ENCODE results near the gene STMN3.
"Not testable (repeated sequence)": the region's sequence is repeated elsewhere in the genome, so short reads cannot be mapped to it uniquely, and the experiment has no call there.

Gene STMN3

GRCh38 chr20:63663332-63664066 lies 10.3 kb upstream of the STMN3 start:
- H3K9ac ChIP-seq (ENCODE audit: low read length) = no peak overlapping the region
- H3K4me3 ChIP-seq (ENCODE audit: low read length) = no peak overlapping the region
- H3K27me3 ChIP-seq (ENCODE audit: control insufficient read depth, insufficient read depth, low read length) = no peaks in the 10 kb centered on the region
- peaks cover 7% of the 10 kb centered on the region for H3K4me1 ChIP-seq (ENCODE audit: control insufficient read depth, insufficient read depth, low read length)
- H3K36me3 ChIP-seq (ENCODE audit: control insufficient read depth, insufficient read depth, low read length) = peaks cover 15% of the 10 kb centered on the region
- H3K27ac ChIP-seq (ENCODE audit: low read depth, low read length) = no peak overlapping the region

GRCh38 chr20:63662813-63663189 lies 9.6 kb upstream of the STMN3 start:
- no peak overlapping the region for H3K9ac ChIP-seq (ENCODE audit: low read length)
- no peak overlapping the region for H3K4me3 ChIP-seq (ENCODE audit: low read length)
- H3K4me1 ChIP-seq (ENCODE audit: control insufficient read depth, insufficient read depth, low read length) = peaks cover 7% of the 10 kb centered on the region
- no peak overlapping the region for H3K27ac ChIP-seq (ENCODE audit: low read depth, low read length)
- H3K36me3 ChIP-seq (ENCODE audit: control insufficient read depth, insufficient read depth, low read length) = peaks cover 15% of the 10 kb centered on the region
- no peaks in the 10 kb centered on the region for H3K27me3 ChIP-seq (ENCODE audit: control insufficient read depth, insufficient read depth, low read length)

GRCh38 chr20:63661959-63662812 lies 9.0 kb upstream of the STMN3 start:
- Histone ChIP-seq H3K4me3 (ENCODE audit: low read length) (no peak overlapping the region), H3K9ac (ENCODE audit: low read length) (no peak overlapping the region), H3K36me3 (ENCODE audit: control insufficient read depth, insufficient read depth, low read length) (peaks cover 12% of the 10 kb centered on the region), H3K27me3 (ENCODE audit: control insufficient read depth, insufficient read depth, low read length) (no peaks in the 10 kb centered on the region), H3K27ac (ENCODE audit: low read depth, low read length) (no peak overlapping the region), H3K4me1 (ENCODE audit: control insufficient read depth, insufficient read depth, low read length) (peaks cover 11% of the 10 kb centered on the region)

- H3K27ac ChIP-seq (ENCODE audit: low read depth, low read length) = no peak overlapping the region
- H3K9ac ChIP-seq (ENCODE audit: low read length) = no peak overlapping the region
- H3K36me3 ChIP-seq (ENCODE audit: control insufficient read depth, insufficient read depth, low read length) = peaks cover 11% of the 10 kb centered on the region
- peaks cover 14% of the 10 kb centered on the region for H3K4me1 ChIP-seq (ENCODE audit: control insufficient read depth, insufficient read depth, low read length)
- no peak overlapping the region for H3K4me3 ChIP-seq (ENCODE audit: low read length)
- H3K27me3 ChIP-seq (ENCODE audit: control insufficient read depth, insufficient read depth, low read length) = no peaks in the 10 kb centered on the region
Observed at GRCh38 chr20:63661108-63661507, 7.9 kb upstream of the STMN3 start.

- peaks cover 14% of the 10 kb centered on the region for H3K4me1 ChIP-seq (ENCODE audit: control insufficient read depth, insufficient read depth, low read length)
- no peaks in the 10 kb centered on the region for H3K27me3 ChIP-seq (ENCODE audit: control insufficient read depth, insufficient read depth, low read length)
- H3K27ac ChIP-seq (ENCODE audit: low read depth, low read length) = no peak overlapping the region
- H3K36me3 ChIP-seq (ENCODE audit: control insufficient read depth, insufficient read depth, low read length) = peaks cover 11% of the 10 kb centered on the region
- no peak overlapping the region for H3K9ac ChIP-seq (ENCODE audit: low read length)
- no peak overlapping the region for H3K4me3 ChIP-seq (ENCODE audit: low read length)
Observed at GRCh38 chr20:63660622-63661021, 7.4 kb upstream of the STMN3 start.

- H3K27ac ChIP-seq (ENCODE audit: low read depth, low read length); H3K9ac ChIP-seq (ENCODE audit: low read length): not testable (repeated sequence)
- H3K36me3 ChIP-seq (ENCODE audit: control insufficient read depth, insufficient read depth, low read length) = peaks cover 11% of the 10 kb centered on the region
Observed at GRCh38 chr20:63660174-63660573, 7.0 kb upstream of the STMN3 start.

GRCh38 chr20:63659370-63659769 lies 6.1 kb upstream of the STMN3 start:
- peaks cover 11% of the 10 kb centered on the region for H3K36me3 ChIP-seq (ENCODE audit: control insufficient read depth, insufficient read depth, low read length)
- no peak overlapping the region for H3K9ac ChIP-seq (ENCODE audit: low read length)
- H3K27me3 ChIP-seq (ENCODE audit: control insufficient read depth, insufficient read depth, low read length) = peaks cover 2% of the 10 kb centered on the region
- peaks cover 14% of the 10 kb centered on the region for H3K4me1 ChIP-seq (ENCODE audit: control insufficient read depth, insufficient read depth, low read length)
- H3K4me3 ChIP-seq (ENCODE audit: low read length) = peak overlapping the region; percentile 85
- H3K27ac ChIP-seq (ENCODE audit: low read depth, low read length) = peak overlapping the region; percentile 85

More at GRCh38 chr20:63660174-63660573, 7.0 kb upstream of the STMN3 start:
- H3K4me3 ChIP-seq (ENCODE audit: low read length); H3K27me3 ChIP-seq (ENCODE audit: control insufficient read depth, insufficient read depth, low read length): not testable (repeated sequence)
- H3K4me1 ChIP-seq (ENCODE audit: control insufficient read depth, insufficient read depth, low read length) = peaks cover 14% of the 10 kb centered on the region

GRCh38 chr20:63658749-63659187 lies 5.5 kb upstream of the STMN3 start:
- no peak overlapping the region for H3K9ac ChIP-seq (ENCODE audit: low read length)
- H3K4me3 ChIP-seq (ENCODE audit: low read length) = peak overlapping the region; percentile 85
- peaks cover 8% of the 10 kb centered on the region for H3K36me3 ChIP-seq (ENCODE audit: control insufficient read depth, insufficient read depth, low read length)
- H3K27ac ChIP-seq (ENCODE audit: low read depth, low read length) = peak overlapping the region; percentile 85
- peaks cover 18% of the 10 kb centered on the region for H3K4me1 ChIP-seq (ENCODE audit: control insufficient read depth, insufficient read depth, low read length)
- H3K27me3 ChIP-seq (ENCODE audit: control insufficient read depth, insufficient read depth, low read length) = peaks cover 2% of the 10 kb centered on the region

GRCh38 chr20:63657937-63658748 lies 4.9 kb upstream of the STMN3 start, which contains the start of gene RTEL1:
TSS of gene RTEL1 (plus strand) at chr20:63658312. CDS start at chr20:63659403, 1,091 bp downstream.
- H3K4me3 ChIP-seq (ENCODE audit: low read length) = peak within 1 kb of the TSS; percentile 85
- peak within 1 kb of the TSS; percentile 59 for H3K9ac ChIP-seq (ENCODE audit: low read length)

GRCh38 chr20:63657260-63657936 lies 4.2 kb upstream of the STMN3 start:
- H3K4me3 ChIP-seq (ENCODE audit: low read length) = peak overlapping the region; percentile 85
- peaks cover 18% of the 10 kb centered on the region for H3K4me1 ChIP-seq (ENCODE audit: control insufficient read depth, insufficient read depth, low read length)
- peaks cover 2% of the 10 kb centered on the region for H3K27me3 ChIP-seq (ENCODE audit: control insufficient read depth, insufficient read depth, low read length)
- peak overlapping the region; percentile 59 for H3K9ac ChIP-seq (ENCODE audit: low read length)
- H3K27ac ChIP-seq (ENCODE audit: low read depth, low read length) = peak overlapping the region; percentile 85
- H3K36me3 ChIP-seq (ENCODE audit: control insufficient read depth, insufficient read depth, low read length) = peaks cover 5% of the 10 kb centered on the region

More at GRCh38 chr20:63657937-63658748, 4.9 kb upstream of the STMN3 start, which contains the start of gene RTEL1:
- H3K4me1 ChIP-seq (ENCODE audit: control insufficient read depth, insufficient read depth, low read length) = peaks cover 18% of the 10 kb centered on the region
- peaks cover 5% of the 10 kb centered on the region for H3K36me3 ChIP-seq (ENCODE audit: control insufficient read depth, insufficient read depth, low read length)
- peak within 1 kb of the TSS; percentile 85 for H3K27ac ChIP-seq (ENCODE audit: low read depth, low read length)
- peaks cover 2% of the 10 kb centered on the region for H3K27me3 ChIP-seq (ENCODE audit: control insufficient read depth, insufficient read depth, low read length)

GRCh38 chr20:63656451-63656850 lies 3.2 kb upstream of the STMN3 start:
- Histone ChIP-seq H3K27ac (ENCODE audit: low read depth, low read length) (no peak overlapping the region), H3K36me3 (ENCODE audit: control insufficient read depth, insufficient read depth, low read length) (no peaks in the 10 kb centered on the region), H3K4me3 (ENCODE audit: low read length) (no peak overlapping the region), H3K27me3 (ENCODE audit: control insufficient read depth, insufficient read depth, low read length) (peaks cover 2% of the 10 kb centered on the region), H3K9ac (ENCODE audit: low read length) (no peak overlapping the region), H3K4me1 (ENCODE audit: control insufficient read depth, insufficient read depth, low read length) (peaks cover 18% of the 10 kb centered on the region)
